IMR-90 (cell line): ENCODE results near the gene RCC1. TPM values are rescaled to one million over a fixed set of nuclear protein-coding genes. Genes with fewer than 3 reads are reported as not detected.

Experiments used
- ATAC-seq: fragments of 200-7000 bp; cut with Tn5 transposase; 2 replicates; pipeline ENCODE4 v1.9.1; 2020; ENCODE audit warnings: low read depth, mild to moderate bottlenecking, moderate library complexity
- BruUV-seq: library from RNA; stranded (reverse); fragments of 400-500 nt; replicated peaks from 2 replicates; lab custom pipeline; 2021; lab: Mats Ljungman, UMichigan
- CTCF ChIA-PET: fragments of 300-600 bp; formaldehyde crosslinking; extraction: SDS; loops from one replicate; lab custom pipeline; 2021; ENCODE audit warnings: antibody characterized with exemption; lab: Yijun Ruan, JAX
- POLR2A ChIA-PET: fragments of 300-600 bp; sonication (Branson Sonifier 250); formaldehyde crosslinking; loops from one replicate; lab custom pipeline; 2022; ENCODE audit warnings: antibody characterized with exemption; ENCODE audit not compliant: unreplicated experiment; lab: Charles Lee
- DNase-seq: peaks from one replicate; pipeline ENCODE4 v3.0.0; 2013
- H2AFZ ChIP-seq: replicated peaks from 2 replicates; pipeline ENCODE3; 2013; ENCODE audit warnings: low read length, mild to moderate bottlenecking; ENCODE audit not compliant: poor library complexity
- H2AK5ac ChIP-seq: 2 replicates; pipeline ENCODE4 v1.6.1; 2013; ENCODE audit warnings: low read depth, low read length, inconsistent platforms
- H2AK9ac ChIP-seq: replicated peaks from 2 replicates; pipeline ENCODE3; 2013; ENCODE audit warnings: mild to moderate bottlenecking, low read depth, low read length, moderate library complexity; ENCODE audit not compliant: poor library complexity
- H2BK120ac ChIP-seq: 2 replicates; pipeline ENCODE4 v1.6.1; 2013; ENCODE audit warnings: low read depth, low read length, inconsistent platforms
- H2BK15ac ChIP-seq: 3 replicates; pipeline ENCODE4 v1.6.1; 2013; ENCODE audit warnings: low read depth, low read length, inconsistent platforms
- H2BK20ac ChIP-seq: 2 replicates; pipeline ENCODE4 v1.6.1; 2013; ENCODE audit warnings: low read depth, mild to moderate bottlenecking, inconsistent platforms, low read length, moderate library complexity
- H2BK5ac ChIP-seq: 2 replicates; pipeline ENCODE4 v1.6.1; 2013; ENCODE audit warnings: mild to moderate bottlenecking, low read depth, low read length, inconsistent platforms; ENCODE audit not compliant: poor library complexity, severe bottlenecking
- H3K14ac ChIP-seq: replicated peaks from 2 replicates; pipeline ENCODE4 v1.6.1; 2013; ENCODE audit warnings: low read depth, low read length, inconsistent platforms
- H3K18ac ChIP-seq: 2 replicates; pipeline ENCODE4 v1.6.1; 2013; ENCODE audit warnings: low read depth, low read length, control low read depth
- H3K23ac ChIP-seq: 2 replicates; pipeline ENCODE4 v1.6.1; 2013; ENCODE audit warnings: low read depth, low read length, inconsistent platforms
- H3K27ac ChIP-seq: 2 replicates; pipeline ENCODE4 v1.5.1; 2013; ENCODE audit warnings: mild to moderate bottlenecking, control low read depth, low read length; ENCODE audit not compliant: insufficient read depth
- H3K27me3 ChIP-seq: 2 replicates; pipeline ENCODE4 v1.6.1; 2013; ENCODE audit warnings: low read length; ENCODE audit not compliant: control insufficient read depth, insufficient read depth
- H3K36me3 ChIP-seq: 2 replicates; pipeline ENCODE4 v1.6.1; 2013; ENCODE audit warnings: low read length, mixed read lengths; ENCODE audit not compliant: control insufficient read depth, insufficient read depth
- H3K4ac ChIP-seq: 2 replicates; pipeline ENCODE4 v1.6.1; 2013; ENCODE audit warnings: low read depth, low read length, inconsistent platforms
- H3K4me1 ChIP-seq: 2 replicates; pipeline ENCODE4 v1.6.1; 2013; ENCODE audit warnings: low read length, mixed read lengths; ENCODE audit not compliant: control insufficient read depth, insufficient read depth
- H3K4me2 ChIP-seq: 2 replicates; pipeline ENCODE4 v1.6.1; 2013; ENCODE audit warnings: low read depth, mild to moderate bottlenecking, control low read depth, low read length, moderate library complexity
- H3K4me3 ChIP-seq: 2 replicates; pipeline ENCODE4 v1.5.1; 2013; ENCODE audit warnings: low read depth, mild to moderate bottlenecking, control low read depth, low read length, moderate library complexity; ENCODE audit not compliant: insufficient read depth
- H3K56ac ChIP-seq: 2 replicates; pipeline ENCODE4 v1.6.1; 2013; ENCODE audit warnings: low read length, inconsistent platforms; ENCODE audit not compliant: insufficient read depth; ENCODE audit errors: extremely low read depth
- H3K79me1 ChIP-seq, 2 experiments: 2 replicates each; pipeline ENCODE4 v1.6.1; 2013; ENCODE audit warnings: low read length in 2 of 2, inconsistent platforms in 1 of 2, low read depth in 1 of 2
- H3K9ac ChIP-seq: 2 replicates; pipeline ENCODE4 v1.6.1; 2013; ENCODE audit warnings: low read depth, low read length, control low read depth
- H3K9me1 ChIP-seq: 2 replicates; pipeline ENCODE4 v1.6.1; 2013; ENCODE audit warnings: low read length, inconsistent platforms; ENCODE audit not compliant: insufficient read depth
- H3K9me3 ChIP-seq: 2 replicates; pipeline ENCODE4 v1.6.1; 2013; ENCODE audit warnings: low read length; ENCODE audit not compliant: control insufficient read depth, insufficient read depth
- H4K20me1 ChIP-seq: 2 replicates; pipeline ENCODE4 v1.6.1; 2013; ENCODE audit warnings: low read length, inconsistent platforms; ENCODE audit not compliant: insufficient read depth
- H4K5ac ChIP-seq: 2 replicates; pipeline ENCODE4 v1.6.1; 2013; ENCODE audit warnings: mild to moderate bottlenecking, low read depth, low read length, control low read depth
- H4K8ac ChIP-seq, 2 experiments: 2 replicates each; pipeline ENCODE4 v1.6.1; 2013; ENCODE audit warnings: low read depth in 2 of 2, low read length in 2 of 2, control low read depth in 1 of 2, inconsistent platforms in 1 of 2
- H4K91ac ChIP-seq: 2 replicates; pipeline ENCODE4 v1.6.1; 2013; ENCODE audit warnings: low read depth, low read length, inconsistent platforms; ENCODE audit not compliant: insufficient read depth
- BHLHE40 ChIP-seq: fragments of 150-350 bp; IDR thresholded peaks from 2 replicates; pipeline ENCODE4 v1.6.1; 2016; ENCODE audit warnings: mild to moderate bottlenecking, low read depth, low read length
- CEBPB ChIP-seq: IDR thresholded peaks from 2 replicates; pipeline ENCODE4 v1.6.1; 2012; ENCODE audit warnings: low read depth, low read length, improper control_type of control experiment
- CHD1 ChIP-seq: IDR thresholded peaks from 2 replicates; pipeline ENCODE4 v1.6.1; 2012; ENCODE audit warnings: low read depth, low read length, improper control_type of control experiment
- FOS ChIP-seq: fragments of 150-350 bp; IDR thresholded peaks from 2 replicates; pipeline ENCODE4 v1.6.1; 2016; ENCODE audit warnings: low read depth, low read length
- MAFK ChIP-seq: IDR thresholded peaks from 2 replicates; pipeline ENCODE4 v1.6.1; 2012; ENCODE audit warnings: low read depth, low read length, improper control_type of control experiment
- MAZ ChIP-seq: IDR thresholded peaks from 2 replicates; pipeline ENCODE4 v1.6.1; 2012; ENCODE audit warnings: low read depth, mild to moderate bottlenecking, low read length, improper control_type of control experiment, moderate library complexity, borderline replicate concordance
- MXI1 ChIP-seq: IDR thresholded peaks from 2 replicates; pipeline ENCODE4 v1.6.1; 2012; ENCODE audit warnings: low read depth, mild to moderate bottlenecking, low read length, moderate library complexity, borderline replicate concordance
- NFE2L2 ChIP-seq: fragments of 150-350 bp; IDR thresholded peaks from 2 replicates; pipeline ENCODE4 v1.6.1; 2016; ENCODE audit warnings: low read depth, mild to moderate bottlenecking, low read length
- POLR2A ChIP-seq: IDR thresholded peaks from 2 replicates; pipeline ENCODE4 v1.6.1; 2012; ENCODE audit warnings: mild to moderate bottlenecking, low read depth, low read length
- RAD21 ChIP-seq: IDR thresholded peaks from 2 replicates; pipeline ENCODE4 v1.6.1; 2012; ENCODE audit warnings: low read length, improper control_type of control experiment
- RCOR1 ChIP-seq: IDR thresholded peaks from 2 replicates; pipeline ENCODE4 v1.6.1; 2012; ENCODE audit warnings: mild to moderate bottlenecking, low read length, improper control_type of control experiment; ENCODE audit not compliant: insufficient replicate concordance
- RFX5 ChIP-seq: IDR thresholded peaks from 2 replicates; pipeline ENCODE4 v1.8.0; 2012; ENCODE audit warnings: low read depth, mild to moderate bottlenecking, low read length, moderate library complexity
- SMC3 ChIP-seq: fragments of 150-350 bp; IDR thresholded peaks from 2 replicates; pipeline ENCODE4 v1.6.1; 2016; ENCODE audit warnings: low read depth, mild to moderate bottlenecking, antibody characterized with exemption, low read length, moderate library complexity
- WGBS, 2 experiments: methylation state at CpG; one replicate each; pipeline versions ENCODE4 v1.1.5 to v1.1.7; 2013; ENCODE audit warnings: missing lambda C conversion rate in 2 of 2; ENCODE audit not compliant: insufficient read length in 1 of 2; ENCODE audit errors: extremely low coverage in 2 of 2; 5-methylcytosine and 5-hydroxymethylcytosine counted together
- dilution Hi-C: fragments of 300-500 bp; cut with HindIII; formaldehyde crosslinking; loops from one replicate; pipeline ENCODE4 v1.14.3; 2018; ENCODE audit warnings: low sequenced_read_pairs; ENCODE audit not compliant: unreplicated experiment
- in situ Hi-C: fragments of 300-500 bp; cut with MboI; formaldehyde crosslinking; loops from 3 replicates; pipeline ENCODE4 v1.14.3; 2019; ENCODE audit warnings: low sequenced_read_pairs, inconsistent platforms, mixed read lengths
- intact Hi-C: fragments of 100-400 bp; cut with micrococcal nuclease; formaldehyde crosslinking; loops from 2 replicates; pipeline ENCODE4 v1.10.0; 2022
- polyA plus RNA-seq, 3 experiments: library from polyadenylated mRNA; depleted of rRNA; stranded (reverse); fragments of >200 nt; gene quantifications; 2 replicates each; pipeline ENCODE4 v1.2.3, GENCODE V29; 2012; ENCODE audit warnings: low replicate concordance in 1 of 3
- total RNA-seq: library from RNA; depleted of rRNA; stranded (reverse); fragments of >200 nt; gene quantifications from 2 replicates; pipeline ENCODE4 v1.2.3, GENCODE V29; 2012
- TF ChIP-seq, protein P1 (sequence below): fragments of 150-350 bp; IDR thresholded peaks from 2 replicates; pipeline ENCODE4 v1.6.1; 2017; ENCODE audit warnings: mild to moderate bottlenecking, antibody characterized with exemption, low read length, low read depth
- TF ChIP-seq, protein P2 (sequence below): conservative IDR thresholded peaks from 2 replicates; pipeline ENCODE4 v1.5.1; 2012; ENCODE audit warnings: mild to moderate bottlenecking, low read depth, low read length, improper control_type of control experiment
- TF ChIP-seq, protein P3 (sequence below): fragments of 150-350 bp; IDR thresholded peaks from 2 replicates; pipeline ENCODE4 v1.6.1; 2016; ENCODE audit warnings: low read depth, mild to moderate bottlenecking, low read length, moderate library complexity, borderline replicate concordance

Gene RCC1
- total and polyA plus RNA-seq, 2 of the 4 experiments (the other 2 are of a cell fraction) = 33.2 to 43.9 TPM

DNA sequence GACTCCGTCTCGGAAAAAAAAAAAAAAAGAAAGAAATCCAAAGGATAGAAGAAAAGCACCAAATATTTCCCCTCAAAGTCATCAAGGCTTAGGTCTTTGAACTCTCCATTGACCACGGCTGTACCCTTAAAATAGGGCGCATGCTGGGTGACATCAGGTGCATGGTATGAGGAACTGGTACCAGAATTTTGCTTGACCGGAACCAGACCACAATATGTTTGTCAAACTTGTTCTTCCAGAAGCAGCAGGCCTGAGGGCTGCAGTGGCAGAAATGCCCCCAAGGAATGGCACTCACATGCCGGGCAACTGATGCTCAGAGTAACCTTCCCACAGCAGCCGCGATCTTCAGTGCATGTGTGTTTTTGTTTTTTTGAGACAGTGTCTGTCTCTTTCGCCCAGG lies 21.0 kb downstream of the RCC1 start:
- H3K4me2 ChIP-seq = no peak overlapping the region
- no peak overlapping the region for H2BK120ac ChIP-seq
- no peak overlapping the region for H3K14ac ChIP-seq
- H3K36me3 ChIP-seq = peaks cover 18% of the 10 kb centered on the region
- no peaks in the 10 kb centered on the region for H3K9me3 ChIP-seq
- no peak overlapping the region for H4K8ac ChIP-seq
- dilution Hi-C loops (no loop called here), intact Hi-C loops (no loop called here), in situ Hi-C loops (no loop called here)
- H3K4me1 ChIP-seq = no peaks in the 10 kb centered on the region
- 100% methylated on average over 1 of the region's 9 CpGs; no CpG with 5 or more reads in 1 of the 2 experiments for WGBS, 2 experiments
- no peak for DNase-seq
- no peak overlapping the region for H3K9ac ChIP-seq
- TF ChIP-seq RCOR1 (no peak), RFX5 (no peak), CEBPB (no peak), RAD21 (no peak), NFE2L2 (no peak), SMC3 (no peak), POLR2A (no peak), FOS (no peak), MXI1 (no peak), CHD1 (no peak), MAFK (no peak), BHLHE40 (no peak), MAZ (no peak)
- TF ChIP-seq, protein P1, sequence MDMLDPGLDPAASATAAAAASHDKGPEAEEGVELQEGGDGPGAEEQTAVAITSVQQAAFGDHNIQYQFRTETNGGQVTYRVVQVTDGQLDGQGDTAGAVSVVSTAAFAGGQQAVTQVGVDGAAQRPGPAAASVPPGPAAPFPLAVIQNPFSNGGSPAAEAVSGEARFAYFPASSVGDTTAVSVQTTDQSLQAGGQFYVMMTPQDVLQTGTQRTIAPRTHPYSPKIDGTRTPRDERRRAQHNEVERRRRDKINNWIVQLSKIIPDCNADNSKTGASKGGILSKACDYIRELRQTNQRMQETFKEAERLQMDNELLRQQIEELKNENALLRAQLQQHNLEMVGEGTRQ = no peak
- TF ChIP-seq, protein P2, sequence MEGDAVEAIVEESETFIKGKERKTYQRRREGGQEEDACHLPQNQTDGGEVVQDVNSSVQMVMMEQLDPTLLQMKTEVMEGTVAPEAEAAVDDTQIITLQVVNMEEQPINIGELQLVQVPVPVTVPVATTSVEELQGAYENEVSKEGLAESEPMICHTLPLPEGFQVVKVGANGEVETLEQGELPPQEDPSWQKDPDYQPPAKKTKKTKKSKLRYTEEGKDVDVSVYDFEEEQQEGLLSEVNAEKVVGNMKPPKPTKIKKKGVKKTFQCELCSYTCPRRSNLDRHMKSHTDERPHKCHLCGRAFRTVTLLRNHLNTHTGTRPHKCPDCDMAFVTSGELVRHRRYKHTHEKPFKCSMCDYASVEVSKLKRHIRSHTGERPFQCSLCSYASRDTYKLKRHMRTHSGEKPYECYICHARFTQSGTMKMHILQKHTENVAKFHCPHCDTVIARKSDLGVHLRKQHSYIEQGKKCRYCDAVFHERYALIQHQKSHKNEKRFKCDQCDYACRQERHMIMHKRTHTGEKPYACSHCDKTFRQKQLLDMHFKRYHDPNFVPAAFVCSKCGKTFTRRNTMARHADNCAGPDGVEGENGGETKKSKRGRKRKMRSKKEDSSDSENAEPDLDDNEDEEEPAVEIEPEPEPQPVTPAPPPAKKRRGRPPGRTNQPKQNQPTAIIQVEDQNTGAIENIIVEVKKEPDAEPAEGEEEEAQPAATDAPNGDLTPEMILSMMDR = no peak
- TF ChIP-seq, protein P3, sequence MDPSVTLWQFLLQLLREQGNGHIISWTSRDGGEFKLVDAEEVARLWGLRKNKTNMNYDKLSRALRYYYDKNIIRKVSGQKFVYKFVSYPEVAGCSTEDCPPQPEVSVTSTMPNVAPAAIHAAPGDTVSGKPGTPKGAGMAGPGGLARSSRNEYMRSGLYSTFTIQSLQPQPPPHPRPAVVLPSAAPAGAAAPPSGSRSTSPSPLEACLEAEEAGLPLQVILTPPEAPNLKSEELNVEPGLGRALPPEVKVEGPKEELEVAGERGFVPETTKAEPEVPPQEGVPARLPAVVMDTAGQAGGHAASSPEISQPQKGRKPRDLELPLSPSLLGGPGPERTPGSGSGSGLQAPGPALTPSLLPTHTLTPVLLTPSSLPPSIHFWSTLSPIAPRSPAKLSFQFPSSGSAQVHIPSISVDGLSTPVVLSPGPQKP = no peak
- no peak overlapping the region for H3K23ac ChIP-seq
- ATAC-seq = no peak; the same call in 1 of the 2 replicates
- no peak overlapping the region for H2AK5ac ChIP-seq
- H3K4me3 ChIP-seq = no peak overlapping the region
- no peak overlapping the region for H2BK5ac ChIP-seq
- H4K20me1 ChIP-seq = no peaks in the 10 kb centered on the region; the same call in 1 of the 2 replicates
- BruUV-seq = no TSS peak
- CTCF ChIA-PET = no interaction called here
- H3K9me1 ChIP-seq = peaks cover 8% of the 10 kb centered on the region; the same call in 1 of the 2 replicates
- no peak overlapping the region for H3K4ac ChIP-seq
- no peak overlapping the region for H3K56ac ChIP-seq
- no peak overlapping the region for H4K91ac ChIP-seq
- no peak overlapping the region for H4K5ac ChIP-seq
- peaks cover 17 to 46% of the 10 kb centered on the region in 2 experiments for H3K79me1 ChIP-seq
- H3K27ac ChIP-seq = no peak overlapping the region
- H2BK20ac ChIP-seq = no peak overlapping the region
- peak overlapping the region; percentile 53 for H2AK9ac ChIP-seq
- no peak overlapping the region for H2BK15ac ChIP-seq
- no peaks in the 10 kb centered on the region for H3K27me3 ChIP-seq
- POLR2A ChIA-PET = no interaction called here
- H2AFZ ChIP-seq = no peak overlapping the region
- H3K18ac ChIP-seq = no peak overlapping the region
